HL-60 (cell line): ENCODE measurements around the gene SH3PXD2A.

Experiments used
- DNase-seq, 2 experiments: peaks; one replicate each; pipeline ENCODE4 v3.0.0-alpha.2; 2010 to 2020; ENCODE audit warnings: low read depth in 1 of 2, low spot score in 1 of 2
- H3K27ac ChIP-seq: fragments of 250-450 bp; sonication (Bioruptor Pico); replicated peaks from 2 replicates; pipeline ENCODE4 v1.5.1; 2020; ENCODE audit warnings: mild to moderate bottlenecking, moderate library complexity
- H3K27me3 ChIP-seq: fragments of 250-450 bp; sonication (Bioruptor Pico); 2 replicates; pipeline ENCODE4 v1.5.1; 2021; ENCODE audit warnings: mild to moderate bottlenecking, moderate library complexity; ENCODE audit not compliant: insufficient read depth, poor library complexity, severe bottlenecking
- H3K4me3 ChIP-seq: replicated peaks from 2 replicates; pipeline ENCODE4 v1.5.1; 2011; ENCODE audit warnings: mild to moderate bottlenecking, control low read depth, low read length; ENCODE audit not compliant: insufficient read depth
- GABPA ChIP-seq: IDR thresholded peaks from 2 replicates; pipeline ENCODE4 v1.6.1; 2012; ENCODE audit warnings: low read depth
- POLR2AphosphoS5 ChIP-seq: IDR thresholded peaks from 2 replicates; pipeline ENCODE4 v1.6.1; 2012; ENCODE audit warnings: low read depth
- SPI1 ChIP-seq: IDR thresholded peaks from 2 replicates; pipeline ENCODE4 v1.6.1; 2012; ENCODE audit warnings: low read depth, mild to moderate bottlenecking, borderline replicate concordance
- TF ChIP-seq, protein P1 (sequence below): IDR thresholded peaks from one replicate; pipeline ENCODE4 v1.5.1; 2011; ENCODE audit warnings: low read length, control low read depth, inconsistent platforms; ENCODE audit not compliant: insufficient read depth
- TF ChIP-seq, protein P2 (sequence below): IDR thresholded peaks from 2 replicates; pipeline ENCODE4 v1.6.1; 2012; ENCODE audit warnings: low read depth; ENCODE audit not compliant: insufficient replicate concordance

The SH3PXD2A gene

DNA sequence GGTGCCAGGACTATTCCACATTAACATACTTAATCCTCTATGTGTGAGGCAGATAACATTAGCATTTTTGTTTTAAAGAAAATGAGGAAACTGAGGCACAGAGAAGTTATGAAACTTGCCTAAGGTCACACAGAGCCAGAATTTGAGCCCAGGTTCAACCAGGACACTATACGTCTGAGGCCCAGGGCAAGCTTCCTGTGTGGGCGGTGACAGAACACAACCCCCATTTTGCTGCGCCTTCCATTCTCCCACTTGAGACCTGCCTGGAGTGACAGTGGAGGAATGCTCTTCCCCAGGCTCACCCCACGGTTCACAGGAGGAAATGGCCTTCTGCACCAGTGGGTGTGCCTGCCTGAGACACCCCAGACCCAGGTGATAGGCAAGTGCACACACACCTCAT, 164.1 kb downstream of the SH3PXD2A start:
- H3K27ac ChIP-seq = no peak overlapping the region
- H3K4me3 ChIP-seq = no peak overlapping the region
- TF ChIP-seq SPI1 (no peak), POLR2AphosphoS5 (no peak), GABPA (no peak)
- TF ChIP-seq, protein P1, sequence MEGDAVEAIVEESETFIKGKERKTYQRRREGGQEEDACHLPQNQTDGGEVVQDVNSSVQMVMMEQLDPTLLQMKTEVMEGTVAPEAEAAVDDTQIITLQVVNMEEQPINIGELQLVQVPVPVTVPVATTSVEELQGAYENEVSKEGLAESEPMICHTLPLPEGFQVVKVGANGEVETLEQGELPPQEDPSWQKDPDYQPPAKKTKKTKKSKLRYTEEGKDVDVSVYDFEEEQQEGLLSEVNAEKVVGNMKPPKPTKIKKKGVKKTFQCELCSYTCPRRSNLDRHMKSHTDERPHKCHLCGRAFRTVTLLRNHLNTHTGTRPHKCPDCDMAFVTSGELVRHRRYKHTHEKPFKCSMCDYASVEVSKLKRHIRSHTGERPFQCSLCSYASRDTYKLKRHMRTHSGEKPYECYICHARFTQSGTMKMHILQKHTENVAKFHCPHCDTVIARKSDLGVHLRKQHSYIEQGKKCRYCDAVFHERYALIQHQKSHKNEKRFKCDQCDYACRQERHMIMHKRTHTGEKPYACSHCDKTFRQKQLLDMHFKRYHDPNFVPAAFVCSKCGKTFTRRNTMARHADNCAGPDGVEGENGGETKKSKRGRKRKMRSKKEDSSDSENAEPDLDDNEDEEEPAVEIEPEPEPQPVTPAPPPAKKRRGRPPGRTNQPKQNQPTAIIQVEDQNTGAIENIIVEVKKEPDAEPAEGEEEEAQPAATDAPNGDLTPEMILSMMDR = no peak
- TF ChIP-seq, protein P2, sequence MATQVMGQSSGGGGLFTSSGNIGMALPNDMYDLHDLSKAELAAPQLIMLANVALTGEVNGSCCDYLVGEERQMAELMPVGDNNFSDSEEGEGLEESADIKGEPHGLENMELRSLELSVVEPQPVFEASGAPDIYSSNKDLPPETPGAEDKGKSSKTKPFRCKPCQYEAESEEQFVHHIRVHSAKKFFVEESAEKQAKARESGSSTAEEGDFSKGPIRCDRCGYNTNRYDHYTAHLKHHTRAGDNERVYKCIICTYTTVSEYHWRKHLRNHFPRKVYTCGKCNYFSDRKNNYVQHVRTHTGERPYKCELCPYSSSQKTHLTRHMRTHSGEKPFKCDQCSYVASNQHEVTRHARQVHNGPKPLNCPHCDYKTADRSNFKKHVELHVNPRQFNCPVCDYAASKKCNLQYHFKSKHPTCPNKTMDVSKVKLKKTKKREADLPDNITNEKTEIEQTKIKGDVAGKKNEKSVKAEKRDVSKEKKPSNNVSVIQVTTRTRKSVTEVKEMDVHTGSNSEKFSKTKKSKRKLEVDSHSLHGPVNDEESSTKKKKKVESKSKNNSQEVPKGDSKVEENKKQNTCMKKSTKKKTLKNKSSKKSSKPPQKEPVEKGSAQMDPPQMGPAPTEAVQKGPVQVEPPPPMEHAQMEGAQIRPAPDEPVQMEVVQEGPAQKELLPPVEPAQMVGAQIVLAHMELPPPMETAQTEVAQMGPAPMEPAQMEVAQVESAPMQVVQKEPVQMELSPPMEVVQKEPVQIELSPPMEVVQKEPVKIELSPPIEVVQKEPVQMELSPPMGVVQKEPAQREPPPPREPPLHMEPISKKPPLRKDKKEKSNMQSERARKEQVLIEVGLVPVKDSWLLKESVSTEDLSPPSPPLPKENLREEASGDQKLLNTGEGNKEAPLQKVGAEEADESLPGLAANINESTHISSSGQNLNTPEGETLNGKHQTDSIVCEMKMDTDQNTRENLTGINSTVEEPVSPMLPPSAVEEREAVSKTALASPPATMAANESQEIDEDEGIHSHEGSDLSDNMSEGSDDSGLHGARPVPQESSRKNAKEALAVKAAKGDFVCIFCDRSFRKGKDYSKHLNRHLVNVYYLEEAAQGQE = no peak
- no peak for DNase-seq
- peaks cover 12% of the 10 kb centered on the region for H3K27me3 ChIP-seq

DNA sequence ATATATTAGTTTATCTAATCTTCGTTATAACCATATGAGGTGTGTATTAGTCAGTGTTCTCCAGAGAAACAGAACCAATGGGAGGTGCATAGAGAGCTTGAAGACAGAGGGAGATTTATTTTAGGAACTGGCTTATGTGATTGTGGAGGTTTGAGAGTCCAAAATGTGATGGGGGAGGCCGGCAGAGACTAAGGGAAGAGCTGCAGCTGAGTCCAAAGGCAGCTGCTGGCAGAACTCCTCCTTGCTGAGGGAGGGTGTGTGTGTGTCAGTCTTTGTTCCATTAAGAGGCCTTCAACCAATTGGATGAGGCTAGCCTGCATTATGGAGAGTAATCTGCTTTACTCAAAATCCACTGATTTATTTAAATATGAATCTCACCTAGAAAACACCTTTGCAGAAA, 165.1 kb downstream of the SH3PXD2A start:
- no peak for DNase-seq
- TF ChIP-seq, protein P2 = no peak
- TF ChIP-seq POLR2AphosphoS5 (no peak), GABPA (no peak), SPI1 (no peak)
- TF ChIP-seq, protein P1 = no peak
- Histone ChIP-seq H3K4me3 (no peak overlapping the region), H3K27ac (no peak overlapping the region), H3K27me3 (peaks cover 12% of the 10 kb centered on the region)

DNA sequence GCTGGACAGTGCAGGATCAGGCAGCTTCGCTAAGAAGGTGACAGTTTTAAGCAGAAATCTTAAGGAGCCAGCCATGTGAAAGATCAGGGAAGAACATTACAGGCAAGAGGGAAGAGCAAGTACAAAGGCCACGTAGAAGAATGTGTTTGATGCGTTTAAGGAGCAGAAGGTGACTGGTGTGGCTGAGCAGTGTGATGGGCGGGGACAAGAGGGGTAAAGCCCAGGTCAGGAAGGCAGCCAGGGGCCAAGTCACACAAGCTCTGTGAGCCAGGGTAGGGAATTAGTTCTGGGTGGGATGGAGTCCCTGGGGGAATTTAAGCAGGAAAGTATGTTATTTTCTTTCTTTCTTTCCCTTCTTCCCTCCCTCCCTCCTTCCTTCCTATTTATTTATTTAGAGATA, 166.9 kb downstream of the SH3PXD2A start:
- DNase-seq = no peak
- peaks cover 7% of the 10 kb centered on the region for H3K27me3 ChIP-seq
- no peak for TF ChIP-seq SPI1
- TF ChIP-seq, protein P1 = no peak
- no peak for TF ChIP-seq GABPA
- TF ChIP-seq POLR2AphosphoS5 = no peak
- TF ChIP-seq, protein P2 = no peak
- H3K27ac ChIP-seq = no peak overlapping the region
- no peak overlapping the region for H3K4me3 ChIP-seq
